ENCODE results near the gene ARFRP1. TPM values are rescaled to one million over a fixed set of nuclear protein-coding genes. Genes with fewer than 3 reads are reported as not detected.

The ARFRP1 gene
- total and polyA plus RNA-seq, 2 of the 13 experiments (the other 11 are each of a cell fraction or from before 2014, with no cell fraction given) = 32.0 to 51.1 TPM

- TF ChIP-seq ZNF224 (CRISPR knock-in tag; IDR thresholded peaks at IDR 0.05) = peak; percentile 15; the same call in 1 of the 2 replicates
- no peak for TF ChIP-seq NONO (IDR thresholded peaks at IDR 0.05)
- peak; percentile 94 for TF ChIP-seq NONO (CRISPR knock-in tag; conservative IDR thresholded peaks at IDR 0.05)
- peak; percentile 96 for TF ChIP-seq ZSCAN31 (CRISPR knock-in tag; IDR thresholded peaks at IDR 0.05; ENCODE audit: low read depth)
- peak; percentile 88; the same call in 1 of the 2 replicates for TF ChIP-seq THAP9 (CRISPR knock-in tag; IDR thresholded peaks at IDR 0.05; ENCODE audit: borderline replicate concordance)
- TF ChIP-seq ZBTB44 (CRISPR knock-in tag; IDR thresholded peaks at IDR 0.05) = no peak
- peak; percentile 67 for TF ChIP-seq PHF20 (CRISPR knock-in tag; IDR thresholded peaks at IDR 0.05)
- peak; percentile 88 for TF ChIP-seq ZNF781 (CRISPR knock-in tag; IDR thresholded peaks at IDR 0.05; ENCODE audit: borderline replicate concordance, not compliant biosample characterization)
- TF ChIP-seq ZNF792 (CRISPR knock-in tag; IDR thresholded peaks at IDR 0.05) = peak; percentile 94
- no peak; the same call in none of the 2 replicates for TF ChIP-seq TOPORS (CRISPR knock-in tag; IDR thresholded peaks at IDR 0.05)
- peak; percentile 89 for TF ChIP-seq ARID5B (CRISPR knock-in tag; IDR thresholded peaks at IDR 0.05)
- TF ChIP-seq FOXO4 (CRISPR knock-in tag; conservative IDR thresholded peaks at IDR 0.05) = no peak
- peak; percentile 93 for TF ChIP-seq MEIS2 (CRISPR knock-in tag; IDR thresholded peaks at IDR 0.05)
- TF ChIP-seq IRF9 (CRISPR knock-in tag; IDR thresholded peaks at IDR 0.05; ENCODE audit: borderline replicate concordance) = peak; percentile 96
- TF ChIP-seq ZNF761 (CRISPR knock-in tag; conservative IDR thresholded peaks at IDR 0.05) = peak; percentile 93
- peak; percentile 100 for TF ChIP-seq ZBTB7B (CRISPR knock-in tag; IDR thresholded peaks at IDR 0.05)
- TF ChIP-seq ZFP62 (CRISPR knock-in tag; IDR thresholded peaks at IDR 0.05) = peak; percentile 76; the same call in 1 of the 2 replicates
- TF ChIP-seq PHF21A (CRISPR knock-in tag; IDR thresholded peaks at IDR 0.05) = peak; percentile 99
These were observed 33.0 kb upstream of the ARFRP1 start (continued) for GRCh38 chr20:63740627-63741353.
